ENCODE measurements around the gene WDR59. TPM values are rescaled to one million over a fixed set of nuclear protein-coding genes. Genes with fewer than 3 reads are reported as not detected.

The WDR59 gene
- total and polyA plus RNA-seq, 2 donors: 23.3 to 55.9 TPM

DNA sequence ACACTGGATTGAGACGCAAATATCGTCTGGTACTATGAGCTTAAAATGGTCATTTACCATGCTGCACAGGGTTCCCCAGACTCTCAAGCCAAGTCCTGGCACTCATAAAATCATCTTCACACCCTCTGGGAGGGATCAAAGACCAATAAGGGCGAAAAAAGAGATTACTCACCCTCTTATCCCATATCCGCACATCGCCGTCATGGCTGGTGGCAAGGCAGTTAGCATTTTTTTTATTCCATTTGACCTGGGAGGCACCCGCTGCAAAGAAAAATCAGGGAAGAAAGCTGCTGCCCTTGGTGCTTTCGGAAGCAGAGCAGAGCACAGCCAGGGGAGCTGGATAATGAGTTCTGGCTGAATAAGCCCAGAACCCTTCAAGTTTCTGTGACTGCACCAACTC, 42.4 kb downstream of the WDR59 start:
- H3K9me3 ChIP-seq (ENCODE audit: control insufficient read depth in 2 of 2, insufficient read depth in 1 of 2, low read length in 1 of 2): no peaks in the 10 kb centered on the region
- no peak overlapping the region for H3K4me3 ChIP-seq (ENCODE audit: low read length in 2 of 2)
- H3K27me3 ChIP-seq (ENCODE audit: control insufficient read depth in 2 of 2, insufficient read depth in 1 of 2, low read length in 1 of 2): no peaks in the 10 kb centered on the region
- no peak for DNase-seq (ENCODE audit: low read depth in 6 of 9, low spot score in 9 of 9)
- H3K27ac ChIP-seq (ENCODE audit: low read depth in 1 of 2, low read length in 1 of 2): no peak overlapping the region
- peaks cover 42 to 54% of the 10 kb centered on the region in 2 donors for H3K36me3 ChIP-seq (ENCODE audit: control insufficient read depth in 2 of 2, insufficient read depth in 2 of 2, low read length in 1 of 2)
- 97% methylated on average over 8 of the region's 8 CpGs for WGBS
- H3K4me1 ChIP-seq (ENCODE audit: control insufficient read depth in 2 of 2, insufficient read depth in 2 of 2, low read length in 2 of 2): no peaks in the 10 kb centered on the region

DNA sequence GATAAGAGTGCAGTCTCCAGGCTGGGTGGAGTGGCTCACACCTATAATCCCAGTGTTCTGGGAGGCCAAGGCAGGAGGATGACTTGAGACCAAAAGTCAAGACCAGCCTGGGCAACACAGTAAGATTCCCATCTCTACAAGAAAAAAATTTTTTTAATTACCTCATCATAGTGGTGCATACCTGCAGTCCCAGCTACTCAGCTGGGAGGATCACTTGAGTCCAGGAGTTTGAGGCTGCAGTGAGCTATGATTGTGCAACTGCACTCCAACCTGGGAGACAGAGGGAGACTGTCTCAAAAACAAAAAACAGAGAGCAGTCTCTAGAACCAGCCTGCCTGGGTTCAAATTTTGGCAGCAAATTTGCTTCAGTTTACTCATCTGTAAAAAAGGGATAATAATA, 45.2 kb downstream of the WDR59 start:
- H3K27ac ChIP-seq (ENCODE audit: low read depth in 1 of 2, low read length in 1 of 2): no peak overlapping the region
- H3K4me1 ChIP-seq (ENCODE audit: control insufficient read depth in 2 of 2, insufficient read depth in 2 of 2, low read length in 2 of 2): no peaks in the 10 kb centered on the region
- H3K36me3 ChIP-seq (ENCODE audit: control insufficient read depth in 2 of 2, insufficient read depth in 2 of 2, low read length in 1 of 2): peaks cover 51 to 52% of the 10 kb centered on the region in 2 donors
- no peak for DNase-seq (ENCODE audit: low read depth in 6 of 9, low spot score in 9 of 9)
- no peak overlapping the region for H3K4me3 ChIP-seq (ENCODE audit: low read length in 2 of 2)
- H3K9me3 ChIP-seq (ENCODE audit: control insufficient read depth in 2 of 2, insufficient read depth in 1 of 2, low read length in 1 of 2): no peaks in the 10 kb centered on the region
- H3K27me3 ChIP-seq (ENCODE audit: control insufficient read depth in 2 of 2, insufficient read depth in 1 of 2, low read length in 1 of 2): no peaks in the 10 kb centered on the region

DNA sequence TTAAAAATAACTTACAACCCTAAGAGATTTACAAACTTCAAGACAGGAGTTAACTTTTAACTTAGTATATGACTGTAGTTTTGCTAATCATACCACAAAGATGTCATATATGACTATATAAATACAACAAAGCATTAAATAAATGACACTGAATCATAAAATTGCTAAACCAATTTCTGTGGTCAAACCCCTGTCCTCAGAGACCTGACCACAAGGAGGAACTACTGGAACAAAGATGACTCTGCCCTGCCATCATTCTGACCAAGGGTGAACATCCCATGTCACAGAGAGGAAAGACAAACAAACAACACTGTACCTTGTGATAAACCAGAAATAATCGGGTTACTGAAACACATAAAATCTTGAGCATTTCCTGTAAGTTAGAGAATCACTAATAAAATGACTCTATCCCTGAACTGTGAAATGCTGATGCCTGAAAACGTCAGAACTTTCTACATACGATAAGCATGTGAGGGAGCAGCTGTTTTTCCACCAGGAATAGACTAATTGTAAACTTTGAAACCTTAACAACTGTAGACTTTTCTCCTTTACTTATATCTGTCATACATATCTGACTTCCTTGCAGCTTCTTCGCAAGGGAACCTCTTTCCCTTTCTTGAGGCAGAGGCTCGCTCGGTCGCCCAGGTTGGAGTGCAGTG, 47.9 kb downstream of the WDR59 start:
- no peak overlapping the region for H3K27ac ChIP-seq (ENCODE audit: low read depth in 1 of 2, low read length in 1 of 2)
- H3K4me3 ChIP-seq (ENCODE audit: low read length in 2 of 2): no peak overlapping the region
- 84% methylated on average over 7 of the region's 7 CpGs for WGBS
- no peak for DNase-seq (ENCODE audit: low read depth in 6 of 9, low spot score in 9 of 9)
- H3K4me1 ChIP-seq (ENCODE audit: control insufficient read depth in 2 of 2, insufficient read depth in 2 of 2, low read length in 2 of 2): no peaks in the 10 kb centered on the region
- H3K27me3 ChIP-seq (ENCODE audit: control insufficient read depth in 2 of 2, insufficient read depth in 1 of 2, low read length in 1 of 2): no peaks in the 10 kb centered on the region
- H3K9me3 ChIP-seq (ENCODE audit: control insufficient read depth in 2 of 2, insufficient read depth in 1 of 2, low read length in 1 of 2): no peaks in the 10 kb centered on the region
- H3K36me3 ChIP-seq (ENCODE audit: control insufficient read depth in 2 of 2, insufficient read depth in 2 of 2, low read length in 1 of 2): peaks cover 31 to 36% of the 10 kb centered on the region in 2 donors

DNA sequence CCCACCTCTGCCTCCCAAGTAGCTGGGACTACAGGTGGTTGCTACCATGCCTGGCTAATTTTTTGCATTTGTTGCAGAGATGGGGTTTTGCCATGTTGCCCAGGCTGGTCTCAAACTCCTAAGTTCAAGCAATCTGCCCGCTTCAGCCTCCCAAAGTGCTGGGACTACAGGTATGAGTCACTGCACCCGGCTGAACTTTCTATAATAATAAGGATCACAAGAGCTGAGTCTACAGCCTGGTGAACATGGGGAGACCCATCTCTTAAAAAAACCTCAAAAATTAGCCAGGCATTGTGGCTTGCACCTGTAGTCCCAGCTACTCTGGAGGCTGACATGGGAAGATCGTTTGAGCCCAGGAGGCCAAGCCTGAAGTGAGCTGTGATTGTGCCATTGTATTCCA, 53.5 kb downstream of the WDR59 start:
- no peak for DNase-seq (ENCODE audit: low read depth in 6 of 9, low spot score in 9 of 9)
- no peaks in the 10 kb centered on the region for H3K9me3 ChIP-seq (ENCODE audit: control insufficient read depth in 2 of 2, insufficient read depth in 1 of 2, low read length in 1 of 2)
- peaks cover 7 to 19% of the 10 kb centered on the region in 2 donors for H3K36me3 ChIP-seq (ENCODE audit: control insufficient read depth in 2 of 2, insufficient read depth in 2 of 2, low read length in 1 of 2)
- no peak overlapping the region for H3K27ac ChIP-seq (ENCODE audit: low read depth in 1 of 2, low read length in 1 of 2)
- H3K27me3 ChIP-seq (ENCODE audit: control insufficient read depth in 2 of 2, insufficient read depth in 1 of 2, low read length in 1 of 2): no peaks in the 10 kb centered on the region
- H3K4me3 ChIP-seq (ENCODE audit: low read length in 2 of 2): no peak overlapping the region
- H3K4me1 ChIP-seq (ENCODE audit: control insufficient read depth in 2 of 2, insufficient read depth in 2 of 2, low read length in 2 of 2): no peaks in the 10 kb centered on the region
- 96% methylated on average over 3 of the region's 3 CpGs for WGBS

DNA sequence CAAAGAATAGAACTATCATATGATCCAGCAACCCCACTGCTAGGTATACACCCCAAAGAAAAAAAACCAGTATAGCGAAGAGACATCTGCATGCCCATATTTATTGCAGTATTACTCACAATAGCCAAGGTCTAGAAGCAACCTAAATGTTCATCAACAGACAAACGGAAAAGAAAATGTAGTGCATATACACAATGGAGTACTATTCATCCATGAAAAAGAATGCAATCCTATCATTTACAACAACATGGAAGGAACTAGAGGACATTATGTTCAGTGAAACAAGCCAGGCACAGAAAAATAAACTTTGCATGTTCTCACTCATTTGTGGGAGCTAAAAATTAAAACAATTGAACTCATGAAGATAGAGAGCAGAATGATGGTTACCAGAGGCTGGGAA, 55.3 kb downstream of the WDR59 start:
- Histone ChIP-seq H3K36me3 (ENCODE audit: control insufficient read depth in 2 of 2, insufficient read depth in 2 of 2, low read length in 1 of 2) (peaks cover 5 to 19% of the 10 kb centered on the region in 2 donors), H3K9me3 (ENCODE audit: control insufficient read depth in 2 of 2, insufficient read depth in 1 of 2, low read length in 1 of 2) (no peaks in the 10 kb centered on the region), H3K27me3 (ENCODE audit: control insufficient read depth in 2 of 2, insufficient read depth in 1 of 2, low read length in 1 of 2) (no peaks in the 10 kb centered on the region), H3K4me3 (ENCODE audit: low read length in 2 of 2) (no peak overlapping the region), H3K4me1 (ENCODE audit: control insufficient read depth in 2 of 2, insufficient read depth in 2 of 2, low read length in 2 of 2) (no peaks in the 10 kb centered on the region), H3K27ac (ENCODE audit: low read depth in 1 of 2, low read length in 1 of 2) (no peak overlapping the region)
- no peak for DNase-seq (ENCODE audit: low read depth in 6 of 9, low spot score in 9 of 9)
- WGBS: over 99% methylated on average over 2 of the region's 2 CpGs

DNA sequence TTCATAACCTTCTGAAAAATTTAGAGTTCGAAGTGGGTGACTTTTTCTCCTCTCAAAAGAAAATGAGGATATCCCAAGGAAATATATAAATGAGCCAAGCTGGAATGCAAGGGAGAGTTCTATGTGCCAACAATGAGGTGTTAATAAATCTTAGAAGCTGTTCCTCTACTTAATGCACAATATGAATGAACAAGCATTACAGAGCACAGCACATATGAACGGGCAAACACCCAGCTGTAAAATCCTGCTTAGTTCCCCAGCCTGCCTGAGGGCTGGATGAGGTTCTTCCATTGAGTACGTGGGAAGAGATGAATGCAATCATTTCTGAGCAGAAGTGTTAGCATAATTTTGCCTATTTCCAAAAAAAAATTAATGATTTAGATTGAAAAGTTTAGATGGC, 58.1 kb downstream of the WDR59 start:
- DNase-seq (ENCODE audit: low read depth in 6 of 9, low spot score in 9 of 9): no peak
- peaks cover 0 to 3% of the 10 kb centered on the region in 2 donors for H3K4me1 ChIP-seq (ENCODE audit: control insufficient read depth in 2 of 2, insufficient read depth in 2 of 2, low read length in 2 of 2)
- peaks cover 16 to 27% of the 10 kb centered on the region in 2 donors for H3K36me3 ChIP-seq (ENCODE audit: control insufficient read depth in 2 of 2, insufficient read depth in 2 of 2, low read length in 1 of 2)
- H3K9me3 ChIP-seq (ENCODE audit: control insufficient read depth in 2 of 2, insufficient read depth in 1 of 2, low read length in 1 of 2): no peaks in the 10 kb centered on the region
- no peak overlapping the region for H3K27ac ChIP-seq (ENCODE audit: low read depth in 1 of 2, low read length in 1 of 2)
- 96% methylated on average over 3 of the region's 3 CpGs for WGBS
- no peak overlapping the region for H3K4me3 ChIP-seq (ENCODE audit: low read length in 2 of 2)
- no peaks in the 10 kb centered on the region for H3K27me3 ChIP-seq (ENCODE audit: control insufficient read depth in 2 of 2, insufficient read depth in 1 of 2, low read length in 1 of 2)

DNA sequence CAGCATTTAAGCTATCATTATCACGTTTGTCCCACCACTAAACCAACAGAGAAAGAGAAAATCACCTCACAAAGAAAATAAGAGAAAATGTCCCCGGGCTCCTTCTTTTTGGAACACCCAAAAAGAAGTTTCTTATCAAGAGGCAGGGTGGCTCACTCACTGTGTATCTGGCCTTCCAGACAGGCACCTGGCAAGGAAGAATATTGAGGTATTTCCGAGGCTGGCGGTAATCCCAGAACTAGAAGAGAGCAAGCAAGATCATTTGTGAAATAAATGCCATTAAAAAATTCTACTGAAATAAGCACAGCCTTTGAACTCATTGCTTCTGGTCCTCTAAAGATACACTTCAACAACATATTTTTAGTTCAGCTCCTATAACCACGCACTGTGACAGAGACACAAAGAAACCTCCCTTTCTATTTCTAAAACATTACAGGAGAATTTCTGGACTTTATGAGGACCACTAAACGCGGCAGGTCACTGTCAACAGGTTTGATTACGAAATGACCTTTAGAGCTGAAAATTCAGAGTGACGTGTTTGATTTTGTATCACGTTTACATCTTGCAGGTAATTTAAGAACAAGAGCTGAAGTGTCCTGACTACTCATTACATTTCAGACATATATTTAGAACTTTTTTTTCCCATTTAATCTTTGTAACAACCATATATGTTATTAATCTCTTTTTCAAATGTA, 61.0 kb downstream of the WDR59 start:
- 95% methylated on average over 10 of the region's 10 CpGs for WGBS
- H3K36me3 ChIP-seq (ENCODE audit: control insufficient read depth in 2 of 2, insufficient read depth in 2 of 2, low read length in 1 of 2): peaks cover 29 to 44% of the 10 kb centered on the region in 2 donors

DNA sequence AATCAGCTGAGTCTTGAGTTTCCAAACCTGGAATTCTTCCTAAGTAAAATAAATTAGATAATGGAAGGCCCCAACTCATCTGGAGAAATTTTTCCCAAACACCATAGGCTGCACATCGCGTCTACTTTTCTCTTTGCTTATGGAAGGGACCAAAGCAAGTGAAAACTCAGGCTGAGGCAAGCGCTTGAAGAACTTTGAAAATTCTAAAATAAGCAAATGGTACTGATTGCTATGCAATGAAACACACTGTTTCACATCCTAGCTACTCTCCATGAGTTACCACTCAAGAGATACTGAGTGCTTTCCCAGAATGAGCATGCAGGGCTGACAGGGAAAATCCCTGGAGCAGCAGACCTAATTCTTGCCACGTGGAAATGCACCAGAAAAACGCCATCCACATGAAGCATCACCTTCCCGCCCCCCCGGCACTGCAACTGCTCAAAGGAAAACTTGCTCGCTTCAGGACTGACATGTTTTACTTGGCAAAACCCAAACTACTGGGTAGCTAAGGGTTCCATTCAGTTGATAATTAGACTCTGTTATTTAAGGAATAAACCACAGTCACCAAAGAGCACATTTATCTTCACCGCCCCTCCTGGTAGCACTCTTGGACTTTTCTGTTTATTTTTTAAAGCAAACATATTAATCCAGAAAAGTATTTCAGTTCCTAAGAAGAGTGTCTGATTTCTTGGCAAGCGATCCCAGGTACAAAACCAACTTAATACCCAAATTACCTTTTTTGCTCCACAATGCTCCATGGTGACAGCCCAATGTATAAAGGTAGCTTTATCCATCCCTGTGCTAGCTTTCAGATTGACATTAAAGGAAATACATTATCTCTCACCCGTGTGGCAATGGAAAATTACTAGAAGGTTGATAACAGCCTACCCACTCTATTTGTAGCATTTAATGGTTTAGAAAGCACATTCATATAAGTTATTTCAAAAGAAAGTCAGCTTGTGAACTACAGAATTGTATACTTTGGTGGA, 62.5 kb downstream of the WDR59 start:
- H3K4me3 ChIP-seq (ENCODE audit: low read length in 2 of 2): no peak overlapping the region
- no peaks in the 10 kb centered on the region for H3K27me3 ChIP-seq (ENCODE audit: control insufficient read depth in 2 of 2, insufficient read depth in 1 of 2, low read length in 1 of 2)
- peaks cover 0 to 3% of the 10 kb centered on the region in 2 donors for H3K4me1 ChIP-seq (ENCODE audit: control insufficient read depth in 2 of 2, insufficient read depth in 2 of 2, low read length in 2 of 2)
- H3K27ac ChIP-seq (ENCODE audit: low read depth in 1 of 2, low read length in 1 of 2): peak overlapping the region in 1 of 2 donors; percentile 70
- WGBS: 95% methylated on average over 11 of the region's 11 CpGs
- peak in 3 of 9 donors; percentile 3 to 20 (median 4) for DNase-seq (ENCODE audit: low read depth in 6 of 9, low spot score in 9 of 9)
- H3K36me3 ChIP-seq (ENCODE audit: control insufficient read depth in 2 of 2, insufficient read depth in 2 of 2, low read length in 1 of 2): peaks cover 36 to 48% of the 10 kb centered on the region in 2 donors
- H3K9me3 ChIP-seq (ENCODE audit: control insufficient read depth in 2 of 2, insufficient read depth in 1 of 2, low read length in 1 of 2): no peaks in the 10 kb centered on the region

More for the DNA sequence above, 61.0 kb downstream of the WDR59 start:
- Histone ChIP-seq H3K27ac (ENCODE audit: low read depth in 1 of 2, low read length in 1 of 2) (peak overlapping the region in 1 of 2 donors; percentile 18), H3K27me3 (ENCODE audit: control insufficient read depth in 2 of 2, insufficient read depth in 1 of 2, low read length in 1 of 2) (no peaks in the 10 kb centered on the region), H3K4me3 (ENCODE audit: low read length in 2 of 2) (no peak overlapping the region), H3K9me3 (ENCODE audit: control insufficient read depth in 2 of 2, insufficient read depth in 1 of 2, low read length in 1 of 2) (no peaks in the 10 kb centered on the region), H3K4me1 (ENCODE audit: control insufficient read depth in 2 of 2, insufficient read depth in 2 of 2, low read length in 2 of 2) (peaks cover 0 to 3% of the 10 kb centered on the region in 2 donors)
- no peak for DNase-seq (ENCODE audit: low read depth in 6 of 9, low spot score in 9 of 9)
